ENCODE measurements around the gene LRPPRC.

The LRPPRC gene

DNA sequence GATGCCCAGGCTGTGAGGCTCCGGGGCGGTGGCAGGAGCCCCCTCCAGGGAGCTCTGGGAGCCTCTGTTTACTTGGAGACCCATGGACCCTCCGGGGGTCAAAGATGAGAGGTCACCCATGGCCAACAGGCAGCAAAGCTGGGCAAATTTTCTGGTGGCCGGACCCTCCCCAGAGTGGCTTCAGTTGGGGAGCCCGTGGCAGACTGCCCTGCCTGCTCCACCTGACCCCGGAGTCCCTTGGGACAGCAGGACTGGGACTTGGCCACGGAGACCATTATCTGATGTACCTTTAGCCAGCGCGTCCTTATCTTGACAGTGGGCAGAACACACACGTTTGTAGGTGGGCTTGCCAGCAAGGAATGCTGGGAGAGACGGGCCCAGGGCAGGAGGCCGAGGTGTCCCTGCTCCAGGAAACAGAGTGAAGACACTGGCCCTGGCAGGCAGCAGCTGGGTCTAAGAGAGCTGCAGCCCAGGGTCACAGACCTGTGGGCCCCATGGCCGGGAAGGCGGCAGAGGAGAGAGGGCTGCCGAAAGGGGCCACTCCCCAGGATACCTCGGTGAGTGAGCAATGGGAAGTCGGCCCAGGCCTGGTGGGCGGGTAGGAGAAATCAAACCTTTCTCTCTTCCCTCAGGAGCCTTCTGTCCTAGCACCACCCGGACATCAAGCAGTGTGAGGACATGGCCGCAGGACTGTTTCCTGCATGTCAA is 157.1 kb downstream of the LRPPRC start, which contains the start of the genes ABCG5 and ABCG8:
Gene ABCG5 (minus strand): TSS at position 280 of the 708 bp plus-strand sequence. CDS start 160 bp downstream, at position 120.
Gene ABCG8 (plus strand): TSS at position 412 of the 708 bp plus-strand sequence. CDS start 83 bp downstream, at position 495.
- H4K20me1 ChIP-seq (ENCODE audit: insufficient read depth, low read length) = no peaks in the 10 kb centered on the region
- H3F3A ChIP-seq (ENCODE audit: insufficient read depth, low read length) = no peaks in the 10 kb centered on the region
- no peak within 1 kb of the TSS for H3K4me3 ChIP-seq (ENCODE audit: low read depth, low read length, poor library complexity, severe bottlenecking)
- no peaks in the 10 kb centered on the region for H3K9me3 ChIP-seq (ENCODE audit: low read length)
- H3K9me2 ChIP-seq (ENCODE audit: low read depth, low read length) = no peaks in the 10 kb centered on the region
- TF ChIP-seq EZH2 (IDR thresholded peaks at IDR 0.05; ENCODE audit: borderline replicate concordance, low read length) = no peak
- TF ChIP-seq, protein P1, sequence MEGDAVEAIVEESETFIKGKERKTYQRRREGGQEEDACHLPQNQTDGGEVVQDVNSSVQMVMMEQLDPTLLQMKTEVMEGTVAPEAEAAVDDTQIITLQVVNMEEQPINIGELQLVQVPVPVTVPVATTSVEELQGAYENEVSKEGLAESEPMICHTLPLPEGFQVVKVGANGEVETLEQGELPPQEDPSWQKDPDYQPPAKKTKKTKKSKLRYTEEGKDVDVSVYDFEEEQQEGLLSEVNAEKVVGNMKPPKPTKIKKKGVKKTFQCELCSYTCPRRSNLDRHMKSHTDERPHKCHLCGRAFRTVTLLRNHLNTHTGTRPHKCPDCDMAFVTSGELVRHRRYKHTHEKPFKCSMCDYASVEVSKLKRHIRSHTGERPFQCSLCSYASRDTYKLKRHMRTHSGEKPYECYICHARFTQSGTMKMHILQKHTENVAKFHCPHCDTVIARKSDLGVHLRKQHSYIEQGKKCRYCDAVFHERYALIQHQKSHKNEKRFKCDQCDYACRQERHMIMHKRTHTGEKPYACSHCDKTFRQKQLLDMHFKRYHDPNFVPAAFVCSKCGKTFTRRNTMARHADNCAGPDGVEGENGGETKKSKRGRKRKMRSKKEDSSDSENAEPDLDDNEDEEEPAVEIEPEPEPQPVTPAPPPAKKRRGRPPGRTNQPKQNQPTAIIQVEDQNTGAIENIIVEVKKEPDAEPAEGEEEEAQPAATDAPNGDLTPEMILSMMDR (IDR thresholded peaks at IDR 0.05; ENCODE audit: low read length) = no peak
- H3K4me1 ChIP-seq (ENCODE audit: insufficient read depth, low read length, severe bottlenecking) = no peaks in the 10 kb centered on the region
- H3K79me2 ChIP-seq (ENCODE audit: insufficient read depth, low read length) = no peaks in the 10 kb centered on the region
- H3K27me3 ChIP-seq (ENCODE audit: insufficient read depth, low read length) = no peaks in the 10 kb centered on the region; the same call in 1 of the 2 replicates
- no peaks in the 10 kb centered on the region for H3K36me3 ChIP-seq (ENCODE audit: insufficient read depth, low read length)
- H2AFZ ChIP-seq (ENCODE audit: low read length) = no peak within 1 kb of the TSS
- no peak within 1 kb of the TSS for H3K4me2 ChIP-seq (ENCODE audit: low read length)
- no peak within 1 kb of the TSS for H3K27ac ChIP-seq (ENCODE audit: low read depth, low read length, poor library complexity, severe bottlenecking)
- H3K9ac ChIP-seq (ENCODE audit: low read length) = no peak within 1 kb of the TSS

DNA sequence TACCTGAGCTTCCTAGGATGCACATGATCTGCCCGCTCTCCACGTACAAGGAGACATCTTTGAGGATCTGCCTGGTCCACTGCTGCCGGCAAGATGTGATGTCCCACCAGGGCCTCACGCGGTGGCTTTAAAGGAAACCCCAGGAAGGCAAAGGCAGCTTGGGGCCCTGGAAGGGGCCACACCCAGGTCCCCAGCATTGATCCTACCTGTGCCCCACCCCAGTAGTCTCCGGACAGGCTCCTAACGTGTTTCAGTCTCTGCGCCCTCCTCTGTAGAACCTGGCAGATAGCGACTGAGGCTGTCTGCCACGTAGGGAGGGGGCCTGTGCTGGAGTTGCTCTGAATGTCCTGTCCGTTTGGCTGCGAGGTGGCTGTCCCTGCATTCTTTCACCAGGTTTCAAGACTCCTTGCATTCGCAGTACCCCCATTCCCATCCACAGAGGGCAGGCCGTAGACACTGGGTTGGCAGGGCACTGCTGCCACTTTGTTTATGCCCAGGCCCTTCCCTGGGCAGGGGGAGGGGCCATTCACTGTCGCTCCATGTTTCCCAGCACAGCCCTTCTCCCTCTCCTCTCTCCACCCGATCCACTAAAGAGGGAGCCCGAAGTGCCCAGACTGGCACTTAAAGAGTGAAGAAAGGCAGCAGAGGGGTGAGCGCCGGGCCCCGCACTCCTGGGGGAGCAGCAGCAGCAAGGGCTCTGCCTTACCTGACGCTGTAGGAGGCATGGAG is 157.8 kb downstream of the LRPPRC start:
- no peak overlapping the region for H3K4me3 ChIP-seq (ENCODE audit: low read depth, low read length, poor library complexity, severe bottlenecking)
- no peaks in the 10 kb centered on the region for H3K9me3 ChIP-seq (ENCODE audit: low read length)
- no peaks in the 10 kb centered on the region for H3K79me2 ChIP-seq (ENCODE audit: insufficient read depth, low read length)
- H3K4me1 ChIP-seq (ENCODE audit: insufficient read depth, low read length, severe bottlenecking) = no peaks in the 10 kb centered on the region
- H3K4me2 ChIP-seq (ENCODE audit: low read length) = no peak overlapping the region
- no peaks in the 10 kb centered on the region for H3K9me2 ChIP-seq (ENCODE audit: low read depth, low read length)
- no peak overlapping the region for H2AFZ ChIP-seq (ENCODE audit: low read length)
- no peaks in the 10 kb centered on the region for H4K20me1 ChIP-seq (ENCODE audit: insufficient read depth, low read length)
- H3K9ac ChIP-seq (ENCODE audit: low read length) = no peak overlapping the region
- H3F3A ChIP-seq (ENCODE audit: insufficient read depth, low read length) = no peaks in the 10 kb centered on the region
- no peaks in the 10 kb centered on the region; the same call in 1 of the 2 replicates for H3K27me3 ChIP-seq (ENCODE audit: insufficient read depth, low read length)
- no peaks in the 10 kb centered on the region for H3K36me3 ChIP-seq (ENCODE audit: insufficient read depth, low read length)
- no peak overlapping the region for H3K27ac ChIP-seq (ENCODE audit: low read depth, low read length, poor library complexity, severe bottlenecking)
- no peak for TF ChIP-seq EZH2 (IDR thresholded peaks at IDR 0.05; ENCODE audit: borderline replicate concordance, low read length)
- TF ChIP-seq, protein P1 (IDR thresholded peaks at IDR 0.05; ENCODE audit: low read length) = no peak

DNA sequence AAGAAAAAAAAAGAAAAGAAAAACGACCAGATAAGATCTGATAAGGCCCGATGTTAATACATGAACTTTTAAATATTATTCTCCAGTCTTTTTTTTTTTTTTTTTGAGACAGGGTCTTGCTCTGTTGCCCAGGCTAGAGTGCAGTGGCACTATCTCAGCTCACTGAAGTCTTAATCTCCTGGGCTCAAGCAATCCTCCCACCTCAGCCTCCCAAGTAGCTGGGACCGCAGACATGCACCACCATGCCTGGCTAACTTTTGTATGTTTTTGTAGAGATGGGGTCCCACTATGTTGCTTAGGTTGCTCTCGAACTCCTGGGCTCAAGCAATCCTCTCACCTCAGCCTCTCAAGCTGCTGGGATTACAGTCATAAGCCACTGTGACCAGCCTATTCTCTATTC is 158.8 kb downstream of the LRPPRC start:
- no peak overlapping the region for H3K4me3 ChIP-seq (ENCODE audit: low read depth, low read length, poor library complexity, severe bottlenecking)
- H3K4me2 ChIP-seq (ENCODE audit: low read length) = no peak overlapping the region
- H3K9me3 ChIP-seq (ENCODE audit: low read length) = no peaks in the 10 kb centered on the region
- H3K27ac ChIP-seq (ENCODE audit: low read depth, low read length, poor library complexity, severe bottlenecking) = no peak overlapping the region
- no peaks in the 10 kb centered on the region for H3K79me2 ChIP-seq (ENCODE audit: insufficient read depth, low read length)
- H3F3A ChIP-seq (ENCODE audit: insufficient read depth, low read length) = no peaks in the 10 kb centered on the region
- TF ChIP-seq, protein P1 (IDR thresholded peaks at IDR 0.05; ENCODE audit: low read length) = no peak
- TF ChIP-seq EZH2 (IDR thresholded peaks at IDR 0.05; ENCODE audit: borderline replicate concordance, low read length) = no peak
- no peak overlapping the region for H2AFZ ChIP-seq (ENCODE audit: low read length)
- no peaks in the 10 kb centered on the region; the same call in 1 of the 2 replicates for H3K27me3 ChIP-seq (ENCODE audit: insufficient read depth, low read length)
- no peaks in the 10 kb centered on the region for H3K9me2 ChIP-seq (ENCODE audit: low read depth, low read length)
- no peaks in the 10 kb centered on the region for H3K4me1 ChIP-seq (ENCODE audit: insufficient read depth, low read length, severe bottlenecking)
- no peak overlapping the region for H3K9ac ChIP-seq (ENCODE audit: low read length)
- no peaks in the 10 kb centered on the region for H3K36me3 ChIP-seq (ENCODE audit: insufficient read depth, low read length)
- H4K20me1 ChIP-seq (ENCODE audit: insufficient read depth, low read length) = no peaks in the 10 kb centered on the region

Measured in OCI-LY1 (cell line).